T-helper 1 cell (primary cell): Measurements from ENCODE around the gene NLRP13.
"Not testable (repeated sequence)": the region's sequence is repeated elsewhere in the genome, so short reads cannot be mapped to it uniquely, and the experiment has no call there.

Source experiments
- DNase-seq, 5 donors: peaks; one replicate each; pipeline ENCODE4 v3.0.0-alpha.2; 2012 to 2020
- total RNA-seq, 4 donors: gene quantifications; one replicate each; lab custom pipeline; 2026; lab: John Stamatoyannopoulos, UW

The NLRP13 gene, protein sequence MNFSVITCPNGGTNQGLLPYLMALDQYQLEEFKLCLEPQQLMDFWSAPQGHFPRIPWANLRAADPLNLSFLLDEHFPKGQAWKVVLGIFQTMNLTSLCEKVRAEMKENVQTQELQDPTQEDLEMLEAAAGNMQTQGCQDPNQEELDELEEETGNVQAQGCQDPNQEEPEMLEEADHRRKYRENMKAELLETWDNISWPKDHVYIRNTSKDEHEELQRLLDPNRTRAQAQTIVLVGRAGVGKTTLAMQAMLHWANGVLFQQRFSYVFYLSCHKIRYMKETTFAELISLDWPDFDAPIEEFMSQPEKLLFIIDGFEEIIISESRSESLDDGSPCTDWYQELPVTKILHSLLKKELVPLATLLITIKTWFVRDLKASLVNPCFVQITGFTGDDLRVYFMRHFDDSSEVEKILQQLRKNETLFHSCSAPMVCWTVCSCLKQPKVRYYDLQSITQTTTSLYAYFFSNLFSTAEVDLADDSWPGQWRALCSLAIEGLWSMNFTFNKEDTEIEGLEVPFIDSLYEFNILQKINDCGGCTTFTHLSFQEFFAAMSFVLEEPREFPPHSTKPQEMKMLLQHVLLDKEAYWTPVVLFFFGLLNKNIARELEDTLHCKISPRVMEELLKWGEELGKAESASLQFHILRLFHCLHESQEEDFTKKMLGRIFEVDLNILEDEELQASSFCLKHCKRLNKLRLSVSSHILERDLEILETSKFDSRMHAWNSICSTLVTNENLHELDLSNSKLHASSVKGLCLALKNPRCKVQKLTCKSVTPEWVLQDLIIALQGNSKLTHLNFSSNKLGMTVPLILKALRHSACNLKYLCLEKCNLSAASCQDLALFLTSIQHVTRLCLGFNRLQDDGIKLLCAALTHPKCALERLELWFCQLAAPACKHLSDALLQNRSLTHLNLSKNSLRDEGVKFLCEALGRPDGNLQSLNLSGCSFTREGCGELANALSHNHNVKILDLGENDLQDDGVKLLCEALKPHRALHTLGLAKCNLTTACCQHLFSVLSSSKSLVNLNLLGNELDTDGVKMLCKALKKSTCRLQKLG
- total RNA-seq: 0 reads per million in 4 donors

DNA sequence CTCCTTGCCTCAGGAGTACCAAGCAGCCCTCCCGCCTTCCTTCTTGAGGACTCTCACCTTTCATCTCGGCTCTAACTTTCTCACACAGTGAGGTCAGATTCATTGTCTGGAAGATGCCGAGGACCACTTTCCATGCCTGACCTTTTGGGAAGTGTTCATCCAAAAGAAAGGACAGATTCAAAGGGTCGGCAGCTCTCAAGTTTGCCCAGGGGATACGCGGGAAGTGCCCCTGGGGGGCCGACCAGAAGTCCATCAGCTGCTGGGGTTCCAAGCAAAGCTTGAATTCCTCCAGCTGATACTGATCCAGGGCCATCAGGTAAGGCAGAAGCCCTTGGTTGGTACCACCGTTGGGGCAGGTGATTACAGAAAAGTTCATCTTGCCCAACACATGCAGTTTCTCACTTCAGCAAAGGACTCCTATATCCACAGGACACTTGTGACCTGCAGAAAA lies at the start of gene NLRP13:
Gene NLRP13 (minus strand): TSS at position 401 of the 451 bp plus-strand sequence. CDS start 25 bp downstream, at position 376.
- no peak for DNase-seq

DNA sequence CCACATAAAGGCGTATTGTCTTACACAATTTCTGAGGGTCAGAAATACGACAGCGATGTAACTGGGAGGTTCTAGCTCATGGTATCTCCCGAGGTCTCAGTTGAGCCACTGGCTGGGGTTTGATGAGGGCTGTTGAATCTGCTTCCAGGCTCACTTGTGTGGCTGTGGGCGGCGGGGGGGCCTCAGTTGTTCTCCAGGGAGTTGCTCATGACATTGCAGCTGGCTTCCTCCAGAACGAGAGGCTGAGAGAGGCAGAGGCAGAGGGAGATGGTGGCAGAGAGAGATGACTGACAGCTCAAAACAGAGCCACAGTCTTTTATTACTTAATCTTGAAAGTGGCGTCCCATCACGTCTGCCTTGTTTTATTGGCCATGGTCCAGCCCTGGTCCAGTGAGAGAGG lies 48.3 kb upstream of the NLRP13 start:
- DNase-seq: no peak

DNA sequence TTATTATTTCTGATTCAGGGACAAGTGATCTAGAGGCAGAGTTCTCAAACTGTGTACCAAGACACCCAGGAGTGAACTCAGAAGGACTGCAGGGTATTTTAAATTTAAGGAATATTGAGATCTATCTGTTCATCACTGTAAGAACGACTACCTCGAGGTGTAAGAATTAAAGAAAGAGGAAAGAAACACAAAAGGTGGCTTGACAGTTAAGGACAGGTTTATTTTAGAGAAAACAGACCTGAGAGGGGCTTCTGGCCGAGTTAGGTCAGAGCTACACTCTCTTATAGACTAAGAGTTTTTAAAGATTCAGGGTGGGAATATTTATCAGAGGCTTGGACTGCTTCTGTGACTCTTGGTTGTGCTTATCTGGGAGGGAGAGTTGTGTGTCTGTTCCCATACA lies 41.8 kb upstream of the NLRP13 start:
- DNase-seq: no peak

DNA sequence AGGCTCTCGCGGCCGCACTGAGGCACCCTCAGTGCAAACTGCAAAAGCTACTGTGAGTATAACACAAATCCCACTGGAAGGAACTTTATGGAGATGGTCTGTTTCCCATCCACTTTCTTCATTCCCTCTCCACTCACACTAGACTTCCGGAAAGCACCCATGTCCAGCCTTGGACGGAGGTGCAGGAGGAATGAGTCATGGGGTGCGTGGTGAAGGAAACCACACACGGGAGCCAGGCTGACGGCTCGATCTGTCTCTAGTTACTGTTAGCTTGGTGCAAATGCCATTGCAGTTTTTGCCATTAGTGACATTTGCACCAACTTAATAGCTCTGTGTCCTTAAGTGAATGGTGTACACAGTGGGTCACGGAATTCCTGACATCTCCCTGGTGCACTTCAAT lies 30.1 kb upstream of the NLRP13 start:
- no peak for DNase-seq

DNA sequence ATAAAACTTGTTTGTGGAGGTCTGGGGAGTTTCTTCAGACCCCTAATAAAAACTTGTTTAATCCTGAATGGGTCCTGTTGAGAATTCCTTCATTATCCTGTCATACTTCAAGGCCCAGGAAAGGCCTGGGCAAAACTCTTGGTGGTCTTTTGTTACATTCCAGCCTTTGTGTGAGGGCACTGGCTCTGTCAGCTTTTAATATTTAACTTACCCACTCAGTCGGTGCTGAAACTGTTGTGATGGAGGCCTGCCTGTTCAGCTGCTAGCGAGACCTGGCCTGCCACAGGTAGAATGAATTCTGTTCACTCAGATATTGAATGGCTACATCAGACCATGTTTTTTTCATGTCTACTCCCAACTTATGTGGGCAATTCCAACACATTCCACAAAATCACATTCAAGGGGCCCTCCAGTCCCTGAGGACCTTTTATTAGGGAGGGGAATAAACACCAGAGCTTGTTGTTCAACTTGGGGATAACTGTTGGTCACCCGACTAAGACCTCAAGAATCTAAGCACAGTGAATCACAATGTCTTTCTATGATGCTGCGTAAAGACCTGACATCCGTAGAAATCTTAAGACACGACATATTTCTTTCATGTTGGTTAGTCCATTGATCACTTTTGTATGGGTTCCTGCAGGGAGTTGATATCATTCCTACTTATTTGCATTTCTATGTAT lies 28.0 kb upstream of the NLRP13 start:
- DNase-seq: no peak

DNA sequence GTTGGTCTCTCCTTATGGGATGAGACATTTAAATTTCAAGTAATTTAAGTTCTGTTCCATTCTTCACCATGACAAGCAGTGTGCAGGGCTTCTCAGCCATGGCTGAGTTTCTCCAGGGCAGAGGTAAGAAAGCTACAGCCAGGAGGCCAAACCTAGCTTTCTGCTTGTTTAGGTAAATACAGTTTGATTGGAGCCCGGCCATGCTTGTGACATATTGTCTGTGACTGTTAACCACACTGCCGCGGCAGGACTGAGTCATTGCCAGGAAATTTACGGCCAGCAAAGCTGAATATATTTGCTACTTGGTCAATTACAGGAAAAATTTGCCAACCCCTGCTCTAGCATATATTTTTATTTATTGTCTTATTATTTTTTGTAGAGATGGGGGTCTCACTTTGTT lies 26.2 kb upstream of the NLRP13 start:
- no peak for DNase-seq

DNA sequence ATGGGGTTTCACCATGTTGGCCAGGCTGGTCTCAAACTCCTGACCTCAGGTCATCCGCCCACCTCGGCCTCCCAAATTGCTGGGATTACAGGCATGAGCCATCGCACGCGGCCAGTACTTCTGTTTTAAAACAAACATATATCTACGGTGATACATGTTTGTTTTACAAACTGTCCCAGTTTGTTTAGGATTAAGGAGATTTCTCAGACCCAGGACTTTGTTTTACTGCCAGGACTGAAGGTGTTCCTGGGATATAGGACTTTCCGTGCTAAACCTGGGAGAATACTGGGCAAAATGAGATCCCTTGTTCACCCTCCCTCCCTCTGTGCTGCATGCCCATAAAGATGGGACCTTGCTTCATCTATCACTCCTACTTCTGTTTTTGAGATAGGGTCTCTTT lies 24.3 kb upstream of the NLRP13 start:
- DNase-seq: no peak

DNA sequence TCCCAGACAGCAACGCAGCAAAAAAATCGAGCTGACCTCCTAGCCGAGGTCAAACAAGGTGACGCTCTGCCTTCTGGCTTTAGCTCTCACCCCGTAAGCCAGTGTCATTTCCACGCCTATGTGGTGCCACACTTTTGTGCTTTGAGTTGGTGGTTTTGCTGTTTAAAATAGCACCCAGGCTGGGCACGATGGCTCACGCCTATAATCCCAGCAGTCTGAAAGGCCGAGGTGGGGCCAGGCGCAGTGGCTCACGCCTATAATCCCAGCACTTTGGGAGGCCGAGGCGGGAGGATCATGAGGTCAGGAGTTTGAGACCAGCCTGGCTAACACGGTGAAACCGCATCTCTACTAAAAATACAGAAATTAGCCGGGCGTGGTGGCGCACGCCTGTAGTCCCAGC lies 18.4 kb upstream of the NLRP13 start:
- DNase-seq: not testable (repeated sequence)

DNA sequence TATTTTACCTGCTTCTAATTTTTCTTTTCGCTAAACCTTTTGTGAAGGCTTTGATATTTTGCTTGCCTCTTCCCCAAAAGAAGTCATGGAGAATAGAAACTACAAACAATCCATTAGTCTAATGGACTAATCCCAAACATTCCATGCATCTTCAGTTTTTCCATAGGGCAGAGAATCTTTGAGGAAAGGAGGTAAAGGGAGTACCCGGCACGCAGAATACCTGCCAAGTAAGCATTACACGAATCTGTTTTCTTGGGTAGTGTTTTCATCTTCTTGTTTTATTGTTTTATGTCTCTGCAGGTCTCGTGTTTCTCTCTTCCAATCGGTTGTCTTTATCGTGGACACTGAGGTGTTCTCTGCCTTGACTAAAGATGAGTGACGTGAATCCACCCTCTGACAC lies 15.4 kb upstream of the NLRP13 start, which contains the start of gene NLRP8:
Gene NLRP8 (plus strand): TSS at position 301 of the 400 bp plus-strand sequence.
- DNase-seq: no peak

DNA sequence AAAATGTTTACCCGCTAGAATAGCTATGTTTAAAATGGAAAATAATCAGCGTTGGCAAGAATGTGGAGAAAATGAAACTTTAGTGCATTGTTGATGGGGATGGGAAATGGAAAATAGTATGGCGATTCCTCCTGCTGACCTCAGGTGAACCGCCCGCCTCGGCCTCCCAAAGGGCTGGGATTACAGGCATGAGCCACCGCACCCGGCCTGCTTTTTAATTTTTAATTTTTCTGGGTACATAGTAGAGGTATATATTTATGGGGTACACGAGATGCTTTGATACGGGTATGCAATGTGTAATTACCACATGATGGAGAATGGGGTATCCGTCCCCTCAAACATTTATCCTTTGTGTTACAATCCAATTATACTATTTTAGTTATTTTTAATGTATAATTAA lies 8.2 kb upstream of the NLRP13 start:
- DNase-seq: no peak

DNA sequence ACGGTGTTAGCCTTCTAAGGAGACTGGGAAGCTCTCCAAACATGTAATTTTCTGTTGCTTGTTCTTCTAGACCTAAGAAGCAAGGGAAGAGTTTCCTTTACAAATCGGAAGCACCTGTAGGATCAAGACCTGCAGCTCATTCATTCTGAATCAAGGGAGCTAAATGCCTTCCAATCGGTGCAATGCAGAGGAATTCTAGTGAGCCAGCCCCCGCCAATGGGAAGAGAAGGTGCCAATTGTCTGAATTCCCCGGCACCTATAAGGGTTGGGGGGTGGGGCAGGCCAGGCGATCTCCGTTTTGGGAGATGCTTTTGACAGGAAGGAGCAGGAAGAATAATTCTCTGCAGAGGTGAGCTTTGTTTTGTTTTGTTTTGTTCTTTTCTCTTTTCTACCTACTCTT lies 7.1 kb upstream of the NLRP13 start:
- no peak for DNase-seq

DNA sequence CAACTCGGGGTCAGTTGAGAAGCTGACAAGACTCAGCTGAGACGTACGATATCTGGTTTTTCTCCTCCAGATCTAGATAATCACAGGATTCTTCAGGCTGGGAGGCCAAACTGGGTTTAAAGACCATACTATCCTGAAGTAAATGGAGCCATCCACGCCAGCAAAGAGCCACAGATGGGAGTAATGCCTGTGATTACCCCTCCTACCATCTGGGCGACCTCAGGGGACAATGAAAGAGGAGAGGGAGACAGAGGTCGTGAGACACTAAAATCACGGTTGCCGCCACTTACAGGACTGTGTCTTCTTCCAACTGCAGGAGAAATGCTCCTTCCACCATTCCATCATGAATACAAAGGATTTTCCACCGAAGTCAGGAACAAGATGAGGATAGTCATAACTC lies 3.1 kb upstream of the NLRP13 start:
- DNase-seq: no peak

DNA sequence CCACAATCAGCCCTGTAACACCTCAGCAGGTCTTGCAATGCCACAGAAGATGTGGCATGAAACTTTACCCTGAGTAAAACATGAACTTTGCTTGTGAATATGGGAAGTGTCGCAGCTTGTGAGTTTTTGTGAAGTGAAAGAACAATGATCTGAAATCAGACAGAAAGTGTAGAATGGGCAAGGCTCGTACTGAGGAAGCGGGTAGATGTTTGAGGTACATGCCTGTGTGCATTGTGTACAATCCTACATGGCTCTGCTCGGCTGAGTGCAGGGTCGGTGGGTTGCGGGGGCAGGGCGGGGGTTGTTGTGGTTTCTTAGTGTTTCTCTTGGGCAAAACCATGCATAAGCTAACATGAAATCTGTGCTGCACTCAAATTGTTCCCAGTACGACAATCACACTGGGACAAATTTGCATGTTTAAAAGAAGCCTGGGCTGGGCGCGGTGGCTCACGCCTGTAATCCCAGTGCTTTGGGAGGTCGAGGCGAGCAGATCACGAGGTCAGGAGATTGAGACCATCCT lies 1.1 kb downstream of the NLRP13 start:
- no peak for DNase-seq

DNA sequence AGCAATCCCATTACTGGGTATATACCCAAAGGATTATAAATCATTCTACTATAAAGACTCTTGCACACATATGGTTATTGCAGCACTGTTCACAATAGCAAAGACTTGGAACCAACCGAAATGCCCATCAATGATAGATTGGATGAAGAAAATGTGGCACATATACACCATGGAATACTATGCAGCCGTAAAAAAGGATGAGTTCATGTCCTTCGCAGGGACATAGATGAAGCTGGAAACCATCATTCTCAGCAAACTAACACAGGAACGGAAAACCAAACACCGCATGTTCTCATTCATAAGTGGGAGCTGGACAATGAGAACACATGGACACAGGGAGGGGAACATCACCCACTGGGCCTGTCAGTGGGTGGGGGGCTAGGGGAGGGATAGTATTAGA lies 2.9 kb downstream of the NLRP13 start:
- not testable (repeated sequence) for DNase-seq

DNA sequence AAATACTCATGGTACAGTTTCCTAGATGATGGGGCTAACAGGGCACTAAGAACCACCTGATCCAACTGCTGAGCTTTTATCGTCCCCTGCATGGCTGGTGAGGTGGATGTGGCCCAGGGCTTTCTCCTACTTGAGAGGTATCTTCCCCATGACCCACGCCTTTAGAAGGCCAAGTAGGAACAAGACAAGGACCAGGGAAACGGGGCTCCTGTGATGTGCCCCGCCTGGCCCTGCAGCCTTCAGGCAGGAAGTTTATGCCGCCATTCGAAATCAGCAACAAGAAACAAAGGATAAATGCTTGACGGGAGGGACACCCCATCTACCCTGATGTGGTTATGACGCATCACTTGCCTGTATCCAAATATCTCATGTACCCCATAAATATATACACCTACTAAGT lies 4.1 kb downstream of the NLRP13 start:
- no peak for DNase-seq

DNA sequence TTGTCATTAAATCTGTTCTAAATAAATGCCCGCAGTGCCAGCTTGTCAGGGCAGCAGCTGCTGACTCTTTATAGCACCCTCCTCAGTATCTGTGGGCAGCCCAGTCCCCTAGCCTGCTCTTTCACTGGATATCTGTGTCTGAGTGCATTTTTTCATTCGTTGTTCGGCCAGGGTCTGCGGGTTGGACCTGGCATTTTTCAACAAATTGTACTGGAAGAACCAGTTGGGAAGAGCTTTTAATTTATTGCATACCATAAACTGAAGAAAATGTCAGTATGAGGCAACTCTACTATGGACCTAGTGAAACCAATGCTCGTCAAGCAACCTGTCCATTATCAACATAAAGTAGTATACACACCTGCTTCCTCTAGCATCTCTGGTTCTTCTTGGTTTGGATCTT lies 8.6 kb downstream of the NLRP13 start:
- DNase-seq: no peak

DNA sequence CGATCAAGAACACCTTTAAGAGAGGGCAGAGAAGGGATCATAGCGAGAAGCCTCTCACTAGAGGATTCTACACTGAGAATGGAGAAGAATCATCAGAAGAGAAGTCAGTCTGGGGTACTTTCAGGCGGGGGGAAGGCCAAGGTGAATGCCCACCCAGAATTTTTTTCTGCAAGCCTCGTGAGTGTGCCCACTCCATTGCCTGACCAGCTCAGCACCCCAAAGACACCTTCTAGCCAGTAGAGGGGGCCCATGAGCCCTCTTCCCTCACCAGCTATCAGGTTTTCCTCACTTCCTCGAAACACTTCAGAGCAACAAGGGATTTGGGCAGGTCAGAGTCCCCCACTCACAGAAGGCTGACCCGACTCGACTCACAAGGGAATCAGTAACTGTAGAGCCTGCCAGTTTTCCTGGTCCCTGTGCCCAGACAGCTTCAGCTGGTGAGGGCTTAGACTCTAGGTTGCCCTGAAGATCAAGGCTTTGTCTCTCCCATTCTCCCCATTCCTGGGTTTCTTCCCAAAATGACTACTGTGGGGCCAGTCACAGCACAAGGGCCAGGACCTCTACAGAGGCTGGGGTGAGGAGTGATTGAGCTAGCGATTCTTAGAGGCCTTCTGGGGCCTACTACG lies 18.4 kb downstream of the NLRP13 start:
- no peak for DNase-seq

DNA sequence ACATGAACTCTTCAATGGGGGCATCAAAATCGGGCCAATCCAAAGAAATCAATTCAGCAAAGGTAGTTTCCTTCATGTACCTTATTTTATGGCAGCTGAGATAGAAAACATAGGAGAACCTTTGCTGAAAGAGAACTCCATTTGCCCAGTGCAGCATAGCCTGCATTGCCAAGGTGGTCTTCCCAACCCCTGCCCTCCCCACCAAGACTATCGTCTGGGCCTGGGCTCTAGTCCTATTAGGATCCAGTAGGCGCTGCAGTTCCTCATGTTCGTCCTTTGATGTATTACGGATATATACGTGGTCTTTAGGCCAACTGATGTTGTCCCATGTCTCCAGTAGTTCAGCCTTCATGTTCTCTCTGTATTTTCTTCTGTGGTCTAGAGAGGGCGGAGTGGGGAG lies 19.2 kb downstream of the NLRP13 start:
- DNase-seq: no peak

DNA sequence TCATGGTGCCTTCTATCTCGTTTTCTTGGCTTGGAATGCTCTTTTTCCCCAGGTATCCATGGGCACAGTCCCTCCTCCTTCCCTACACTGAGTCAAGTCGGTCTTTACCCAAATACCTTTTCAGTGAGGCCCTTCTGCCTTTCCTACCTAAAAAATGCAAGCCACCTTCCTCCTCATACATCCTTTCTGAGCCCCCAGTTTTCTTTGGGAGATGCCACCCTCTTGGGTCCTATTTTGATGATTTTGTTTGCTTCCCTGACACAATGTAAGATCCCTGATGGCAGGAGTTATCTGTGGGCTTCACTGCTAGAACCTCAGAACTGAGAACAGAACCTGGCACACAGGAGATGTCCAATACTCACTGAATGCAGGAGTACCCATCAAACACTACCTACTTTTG lies 22.3 kb downstream of the NLRP13 start:
- no peak for DNase-seq

DNA sequence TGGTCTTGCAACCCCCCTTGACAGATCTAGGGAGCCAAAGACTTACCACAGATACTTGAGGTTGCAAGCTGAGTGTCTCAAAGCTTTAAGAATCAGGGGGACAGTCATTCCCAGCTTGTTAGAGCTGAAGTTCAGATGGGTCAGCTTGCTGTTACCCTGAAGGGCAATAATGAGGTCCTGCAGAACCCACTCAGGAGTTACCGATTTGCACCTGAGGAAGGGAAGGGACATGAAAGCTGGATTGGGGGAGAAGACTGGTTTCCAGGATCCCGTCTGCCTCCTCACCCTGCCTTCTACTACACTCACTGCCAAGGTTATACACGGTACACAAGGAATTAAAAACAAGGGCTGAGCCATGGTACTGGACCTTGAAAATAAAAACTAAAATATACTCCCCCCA lies 24.4 kb downstream of the NLRP13 start:
- no peak for DNase-seq

DNA sequence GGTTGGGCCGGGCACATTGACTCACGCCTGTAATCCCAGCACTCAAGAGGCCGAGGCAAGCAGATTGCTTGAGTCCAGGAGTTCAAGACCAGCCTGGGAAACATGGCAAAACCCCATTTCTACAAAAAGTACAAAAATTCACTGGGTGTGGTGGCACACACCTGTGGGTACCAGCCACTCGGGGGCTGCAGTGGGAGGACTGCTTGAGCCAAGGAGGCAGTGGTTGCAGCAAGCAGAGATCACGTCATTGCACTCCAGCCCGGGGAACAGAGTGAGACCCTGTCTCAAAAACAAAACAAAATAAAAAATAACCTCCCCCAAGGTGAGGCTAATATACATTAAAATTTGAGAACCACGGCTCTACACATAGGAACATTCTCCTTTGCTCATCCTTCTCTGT lies 24.9 kb downstream of the NLRP13 start:
- no peak for DNase-seq
